SK-N-SH (cell line): ENCODE measurements around the gene GALK2.

Experiments used
- EZH2phosphoT487 ChIP-seq: fragments of 200-600 bp; sonication (generic); IDR thresholded peaks from 2 replicates; pipeline ENCODE4 v1.6.1; 2017; ENCODE audit warnings: low read depth, mixed run types, mild to moderate bottlenecking, antibody characterized with exemption, moderate library complexity, borderline replicate concordance
- FOSL2 ChIP-seq: IDR thresholded peaks from 2 replicates; pipeline ENCODE4 v1.4.0; 2012; ENCODE audit warnings: low read depth, mild to moderate bottlenecking, moderate library complexity, borderline replicate concordance
- FOXM1 ChIP-seq: IDR thresholded peaks from 2 replicates; pipeline ENCODE4 v1.4.0; 2012; ENCODE audit warnings: low read depth, mild to moderate bottlenecking
- GABPA ChIP-seq: IDR thresholded peaks from 2 replicates; pipeline ENCODE4 v1.4.0; 2012; ENCODE audit warnings: low read depth, mild to moderate bottlenecking
- RXRA ChIP-seq: IDR thresholded peaks from 2 replicates; pipeline ENCODE4 v1.4.0; 2012; ENCODE audit warnings: low read depth, mild to moderate bottlenecking, borderline replicate concordance
- SIN3A ChIP-seq: IDR thresholded peaks from 2 replicates; pipeline ENCODE4 v1.6.1; 2012; ENCODE audit warnings: low read depth, mild to moderate bottlenecking, low read length, moderate library complexity, borderline replicate concordance
- TAF1 ChIP-seq: IDR thresholded peaks from 2 replicates; pipeline ENCODE4 v1.6.1; 2012; ENCODE audit warnings: low read depth, mild to moderate bottlenecking, low read length, moderate library complexity, borderline replicate concordance
- TEAD4 ChIP-seq: IDR thresholded peaks from 2 replicates; pipeline ENCODE4 v1.4.0; 2012; ENCODE audit warnings: mild to moderate bottlenecking, borderline replicate concordance; ENCODE audit not compliant: insufficient read depth
- YY1 ChIP-seq: IDR thresholded peaks from 2 replicates; pipeline ENCODE4 v1.4.0; 2012; ENCODE audit warnings: low read depth, mild to moderate bottlenecking
- TF ChIP-seq, protein P1 (sequence below): IDR thresholded peaks from 2 replicates; pipeline ENCODE4 v1.4.0; 2012; ENCODE audit warnings: low read depth, borderline replicate concordance
- TF ChIP-seq, protein P2 (sequence below): fragments of 200-600 bp; sonication (generic); IDR thresholded peaks from 2 replicates; pipeline ENCODE4 v1.6.1; 2017; ENCODE audit warnings: antibody characterized with exemption, mild to moderate bottlenecking, moderate library complexity
- TF ChIP-seq, protein P3 (sequence below): fragments of 150-350 bp; IDR thresholded peaks from 2 replicates; pipeline ENCODE4 v1.6.1; 2017; ENCODE audit warnings: antibody characterized with exemption, low read length, low read depth, borderline replicate concordance

DNA sequence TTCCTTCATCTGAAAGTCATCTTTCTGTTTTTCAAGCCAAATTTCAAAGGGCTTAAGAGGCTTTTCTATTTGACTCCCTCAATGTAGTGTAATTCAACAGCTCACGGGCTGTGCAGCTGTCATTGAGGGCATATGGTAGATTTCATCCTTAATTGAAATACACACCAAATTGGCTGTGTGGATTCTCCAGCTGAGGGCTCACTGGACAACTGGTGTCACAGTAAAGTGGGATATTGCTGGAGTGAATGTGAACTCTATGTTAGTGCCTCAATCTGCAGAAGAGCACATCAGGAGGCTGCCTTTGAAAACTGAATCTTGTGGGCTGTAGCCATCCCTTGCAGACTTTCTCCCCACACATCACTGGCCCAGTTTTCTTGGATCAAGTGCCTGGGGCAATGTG lies 120.1 kb downstream of the GALK2 start:
- no peak for TF ChIP-seq SIN3A
- TF ChIP-seq, protein P1, sequence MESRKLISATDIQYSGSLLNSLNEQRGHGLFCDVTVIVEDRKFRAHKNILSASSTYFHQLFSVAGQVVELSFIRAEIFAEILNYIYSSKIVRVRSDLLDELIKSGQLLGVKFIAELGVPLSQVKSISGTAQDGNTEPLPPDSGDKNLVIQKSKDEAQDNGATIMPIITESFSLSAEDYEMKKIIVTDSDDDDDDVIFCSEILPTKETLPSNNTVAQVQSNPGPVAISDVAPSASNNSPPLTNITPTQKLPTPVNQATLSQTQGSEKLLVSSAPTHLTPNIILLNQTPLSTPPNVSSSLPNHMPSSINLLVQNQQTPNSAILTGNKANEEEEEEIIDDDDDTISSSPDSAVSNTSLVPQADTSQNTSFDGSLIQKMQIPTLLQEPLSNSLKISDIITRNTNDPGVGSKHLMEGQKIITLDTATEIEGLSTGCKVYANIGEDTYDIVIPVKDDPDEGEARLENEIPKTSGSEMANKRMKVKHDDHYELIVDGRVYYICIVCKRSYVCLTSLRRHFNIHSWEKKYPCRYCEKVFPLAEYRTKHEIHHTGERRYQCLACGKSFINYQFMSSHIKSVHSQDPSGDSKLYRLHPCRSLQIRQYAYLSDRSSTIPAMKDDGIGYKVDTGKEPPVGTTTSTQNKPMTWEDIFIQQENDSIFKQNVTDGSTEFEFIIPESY: no peak
- no peak for TF ChIP-seq GABPA
- no peak for TF ChIP-seq FOSL2
- TF ChIP-seq, protein P2, sequence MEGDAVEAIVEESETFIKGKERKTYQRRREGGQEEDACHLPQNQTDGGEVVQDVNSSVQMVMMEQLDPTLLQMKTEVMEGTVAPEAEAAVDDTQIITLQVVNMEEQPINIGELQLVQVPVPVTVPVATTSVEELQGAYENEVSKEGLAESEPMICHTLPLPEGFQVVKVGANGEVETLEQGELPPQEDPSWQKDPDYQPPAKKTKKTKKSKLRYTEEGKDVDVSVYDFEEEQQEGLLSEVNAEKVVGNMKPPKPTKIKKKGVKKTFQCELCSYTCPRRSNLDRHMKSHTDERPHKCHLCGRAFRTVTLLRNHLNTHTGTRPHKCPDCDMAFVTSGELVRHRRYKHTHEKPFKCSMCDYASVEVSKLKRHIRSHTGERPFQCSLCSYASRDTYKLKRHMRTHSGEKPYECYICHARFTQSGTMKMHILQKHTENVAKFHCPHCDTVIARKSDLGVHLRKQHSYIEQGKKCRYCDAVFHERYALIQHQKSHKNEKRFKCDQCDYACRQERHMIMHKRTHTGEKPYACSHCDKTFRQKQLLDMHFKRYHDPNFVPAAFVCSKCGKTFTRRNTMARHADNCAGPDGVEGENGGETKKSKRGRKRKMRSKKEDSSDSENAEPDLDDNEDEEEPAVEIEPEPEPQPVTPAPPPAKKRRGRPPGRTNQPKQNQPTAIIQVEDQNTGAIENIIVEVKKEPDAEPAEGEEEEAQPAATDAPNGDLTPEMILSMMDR: no peak
- TF ChIP-seq TEAD4: no peak
- no peak for TF ChIP-seq FOXM1
- TF ChIP-seq YY1: no peak
- TF ChIP-seq RXRA: no peak
- TF ChIP-seq, protein P3, sequence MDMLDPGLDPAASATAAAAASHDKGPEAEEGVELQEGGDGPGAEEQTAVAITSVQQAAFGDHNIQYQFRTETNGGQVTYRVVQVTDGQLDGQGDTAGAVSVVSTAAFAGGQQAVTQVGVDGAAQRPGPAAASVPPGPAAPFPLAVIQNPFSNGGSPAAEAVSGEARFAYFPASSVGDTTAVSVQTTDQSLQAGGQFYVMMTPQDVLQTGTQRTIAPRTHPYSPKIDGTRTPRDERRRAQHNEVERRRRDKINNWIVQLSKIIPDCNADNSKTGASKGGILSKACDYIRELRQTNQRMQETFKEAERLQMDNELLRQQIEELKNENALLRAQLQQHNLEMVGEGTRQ: no peak
- no peak for TF ChIP-seq TAF1
- no peak for TF ChIP-seq EZH2phosphoT487
